ENCODE data around the gene QRFP. TPM values are rescaled to one million over a fixed set of nuclear protein-coding genes. Genes with fewer than 3 reads are reported as not detected.

Gene QRFP
- total RNA-seq, 4 donors from 2014 or later = not detected

DNA sequence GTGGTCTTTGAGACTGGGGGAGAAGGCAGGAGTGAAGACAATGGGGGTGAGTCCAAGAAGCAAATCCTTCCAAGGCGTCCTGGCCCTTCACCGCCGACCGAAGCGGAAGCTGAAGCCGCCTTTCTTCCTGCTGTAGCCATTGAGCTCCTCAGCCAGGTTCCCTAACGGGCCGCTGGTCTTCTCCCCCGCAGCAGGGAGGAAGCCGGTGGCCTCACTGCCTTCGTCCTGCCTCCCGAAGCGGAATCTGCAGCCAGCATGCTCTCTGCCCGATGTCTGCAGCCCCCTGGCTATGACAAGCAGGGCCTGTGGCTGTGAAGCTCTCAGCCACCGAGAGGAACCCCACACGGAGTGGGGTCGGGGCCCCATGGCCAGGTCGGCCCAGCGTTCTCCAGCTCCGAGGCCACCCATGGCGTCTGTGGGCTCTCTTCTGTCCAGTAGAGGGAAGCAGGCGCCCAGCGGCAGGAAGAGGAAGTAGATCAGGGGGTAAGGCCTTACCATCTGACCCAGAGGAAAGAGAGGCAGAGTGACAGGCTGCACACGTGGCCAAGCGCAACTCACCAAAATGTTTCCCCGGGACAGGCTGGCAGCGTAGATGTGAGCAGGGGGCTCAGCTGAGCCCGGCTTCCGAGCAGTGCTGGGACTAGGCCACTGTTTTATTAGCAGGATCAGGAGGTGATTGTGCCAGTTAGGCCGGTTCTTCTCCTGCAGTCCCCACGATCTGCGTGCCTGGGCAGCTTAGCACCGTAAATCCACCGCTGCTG is 3.1 kb downstream of the QRFP start:
- no peaks in the 10 kb centered on the region for H3K9me3 ChIP-seq
- peaks cover 25% of the 10 kb centered on the region for H3K27me3 ChIP-seq
- peaks cover 45% of the 10 kb centered on the region for H3K36me3 ChIP-seq
- peaks cover 27% of the 10 kb centered on the region for H3K4me1 ChIP-seq
- WGBS = 70% methylated on average over 34 of the region's 34 CpGs
- no peak overlapping the region for H3K27ac ChIP-seq
- TF ChIP-seq POLR2A (IDR thresholded peaks at IDR 0.05) (no peak), POLR2AphosphoS5 (IDR thresholded peaks at IDR 0.05) (no peak)
- TF ChIP-seq, protein P1, sequence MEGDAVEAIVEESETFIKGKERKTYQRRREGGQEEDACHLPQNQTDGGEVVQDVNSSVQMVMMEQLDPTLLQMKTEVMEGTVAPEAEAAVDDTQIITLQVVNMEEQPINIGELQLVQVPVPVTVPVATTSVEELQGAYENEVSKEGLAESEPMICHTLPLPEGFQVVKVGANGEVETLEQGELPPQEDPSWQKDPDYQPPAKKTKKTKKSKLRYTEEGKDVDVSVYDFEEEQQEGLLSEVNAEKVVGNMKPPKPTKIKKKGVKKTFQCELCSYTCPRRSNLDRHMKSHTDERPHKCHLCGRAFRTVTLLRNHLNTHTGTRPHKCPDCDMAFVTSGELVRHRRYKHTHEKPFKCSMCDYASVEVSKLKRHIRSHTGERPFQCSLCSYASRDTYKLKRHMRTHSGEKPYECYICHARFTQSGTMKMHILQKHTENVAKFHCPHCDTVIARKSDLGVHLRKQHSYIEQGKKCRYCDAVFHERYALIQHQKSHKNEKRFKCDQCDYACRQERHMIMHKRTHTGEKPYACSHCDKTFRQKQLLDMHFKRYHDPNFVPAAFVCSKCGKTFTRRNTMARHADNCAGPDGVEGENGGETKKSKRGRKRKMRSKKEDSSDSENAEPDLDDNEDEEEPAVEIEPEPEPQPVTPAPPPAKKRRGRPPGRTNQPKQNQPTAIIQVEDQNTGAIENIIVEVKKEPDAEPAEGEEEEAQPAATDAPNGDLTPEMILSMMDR (IDR thresholded peaks at IDR 0.05) = peak in 1 of 2 donors; percentile 28
- DNase-seq (ENCODE audit: low spot score in 2 of 2) = no peak
- no peak overlapping the region for H3K4me3 ChIP-seq

DNA sequence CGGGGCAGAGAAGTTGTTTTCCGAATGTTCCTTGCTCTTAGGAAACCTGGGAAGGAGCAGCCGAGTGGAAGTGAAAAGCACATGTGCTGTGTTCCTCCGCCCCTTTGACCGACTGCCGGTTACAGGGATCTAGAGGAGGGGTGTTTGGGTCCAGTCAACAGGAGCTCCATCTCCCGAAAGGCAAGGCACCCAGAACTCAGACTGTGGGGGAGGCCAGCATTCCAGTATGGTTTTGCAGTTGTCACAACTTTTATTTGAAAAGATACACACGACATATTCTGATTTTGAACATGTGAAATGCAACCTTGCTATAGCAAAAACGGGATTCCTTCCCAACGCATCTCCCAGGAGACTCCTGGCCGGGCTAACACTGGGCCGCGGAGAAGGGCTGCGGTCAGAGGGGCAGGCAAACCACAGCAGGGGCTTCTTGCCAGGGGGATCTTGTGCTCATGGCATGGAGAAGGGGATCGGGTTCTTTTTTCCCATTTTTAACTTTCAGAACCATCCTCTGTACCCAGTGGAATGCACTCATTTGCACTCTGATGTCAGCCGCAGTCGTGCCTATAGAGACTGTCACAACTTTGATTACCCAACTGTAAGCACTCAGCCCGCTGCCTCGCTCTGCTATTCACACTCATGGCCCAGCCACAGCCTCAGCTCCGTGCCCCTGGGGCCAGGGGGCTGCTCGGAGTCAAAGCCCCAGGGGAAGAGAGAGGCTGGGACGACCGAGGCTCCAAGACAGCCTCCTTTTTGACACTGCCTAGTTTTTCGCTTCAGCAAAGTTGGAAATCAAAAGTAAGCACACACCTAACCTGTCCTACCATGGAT is 3.9 kb downstream of the QRFP start:
- WGBS = 79% methylated on average over 24 of the region's 24 CpGs
- TF ChIP-seq POLR2AphosphoS5 (IDR thresholded peaks at IDR 0.05) (no peak), POLR2A (IDR thresholded peaks at IDR 0.05) (no peak), EP300 (IDR thresholded peaks at IDR 0.05) (no peak)
- TF ChIP-seq, protein P1 (IDR thresholded peaks at IDR 0.05) = no peak
- DNase-seq (ENCODE audit: low spot score in 2 of 2) = no peak
- Histone ChIP-seq H3K4me1 (peaks cover 27% of the 10 kb centered on the region), H3K36me3 (peaks cover 53% of the 10 kb centered on the region), H3K27me3 (peaks cover 17% of the 10 kb centered on the region), H3K9me3 (no peaks in the 10 kb centered on the region), H3K27ac (no peak overlapping the region), H3K4me3 (no peak overlapping the region)

DNA sequence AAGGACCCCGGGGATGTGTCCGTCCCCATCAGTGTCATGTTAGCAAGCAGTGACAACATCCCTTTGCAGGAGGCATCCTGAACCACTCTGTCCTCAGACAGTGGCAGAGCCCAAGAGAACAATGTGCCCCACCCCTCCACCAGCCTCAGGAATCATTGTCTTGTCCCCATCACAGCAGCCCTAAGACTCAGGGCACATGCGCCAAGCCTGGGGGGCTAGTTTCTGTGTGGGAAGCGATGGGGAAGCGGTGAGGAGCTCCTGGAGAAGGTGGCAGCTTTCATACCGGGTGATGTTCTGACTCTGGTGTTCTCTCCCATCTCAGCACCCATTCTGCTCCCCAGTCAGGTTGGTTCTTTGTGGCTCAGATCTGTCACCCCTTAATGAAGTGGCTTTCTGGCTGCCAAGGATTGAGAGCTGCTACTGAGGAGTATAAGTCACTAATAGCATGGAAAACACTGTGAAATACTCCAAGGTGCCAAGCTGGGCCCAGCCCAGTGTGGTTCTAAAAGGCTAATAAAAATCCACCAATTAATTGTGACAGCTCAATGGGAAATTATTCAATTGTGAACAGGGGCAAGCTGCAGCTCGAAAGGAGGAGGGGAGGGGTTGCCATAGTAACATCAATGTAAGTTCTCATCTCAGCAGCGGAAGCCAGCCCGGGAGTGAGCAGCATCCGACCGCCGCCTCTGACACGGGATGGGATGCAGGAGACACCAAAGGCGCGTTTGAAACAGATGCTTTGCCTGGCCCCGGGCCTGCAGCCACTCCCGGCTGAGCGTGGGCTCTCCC is 4.7 kb downstream of the QRFP start:
- DNase-seq (ENCODE audit: low spot score in 2 of 2) = no peak
- Histone ChIP-seq H3K27me3 (peaks cover 9% of the 10 kb centered on the region), H3K9me3 (no peaks in the 10 kb centered on the region), H3K36me3 (peaks cover 62% of the 10 kb centered on the region), H3K27ac (no peak overlapping the region), H3K4me3 (no peak overlapping the region), H3K4me1 (peaks cover 27% of the 10 kb centered on the region)
- WGBS = 57% methylated on average over 15 of the region's 18 CpGs
- TF ChIP-seq EP300 (IDR thresholded peaks at IDR 0.05) (no peak), POLR2AphosphoS5 (IDR thresholded peaks at IDR 0.05) (no peak), POLR2A (IDR thresholded peaks at IDR 0.05) (no peak)
- TF ChIP-seq, protein P1 (IDR thresholded peaks at IDR 0.05) = no peak

DNA sequence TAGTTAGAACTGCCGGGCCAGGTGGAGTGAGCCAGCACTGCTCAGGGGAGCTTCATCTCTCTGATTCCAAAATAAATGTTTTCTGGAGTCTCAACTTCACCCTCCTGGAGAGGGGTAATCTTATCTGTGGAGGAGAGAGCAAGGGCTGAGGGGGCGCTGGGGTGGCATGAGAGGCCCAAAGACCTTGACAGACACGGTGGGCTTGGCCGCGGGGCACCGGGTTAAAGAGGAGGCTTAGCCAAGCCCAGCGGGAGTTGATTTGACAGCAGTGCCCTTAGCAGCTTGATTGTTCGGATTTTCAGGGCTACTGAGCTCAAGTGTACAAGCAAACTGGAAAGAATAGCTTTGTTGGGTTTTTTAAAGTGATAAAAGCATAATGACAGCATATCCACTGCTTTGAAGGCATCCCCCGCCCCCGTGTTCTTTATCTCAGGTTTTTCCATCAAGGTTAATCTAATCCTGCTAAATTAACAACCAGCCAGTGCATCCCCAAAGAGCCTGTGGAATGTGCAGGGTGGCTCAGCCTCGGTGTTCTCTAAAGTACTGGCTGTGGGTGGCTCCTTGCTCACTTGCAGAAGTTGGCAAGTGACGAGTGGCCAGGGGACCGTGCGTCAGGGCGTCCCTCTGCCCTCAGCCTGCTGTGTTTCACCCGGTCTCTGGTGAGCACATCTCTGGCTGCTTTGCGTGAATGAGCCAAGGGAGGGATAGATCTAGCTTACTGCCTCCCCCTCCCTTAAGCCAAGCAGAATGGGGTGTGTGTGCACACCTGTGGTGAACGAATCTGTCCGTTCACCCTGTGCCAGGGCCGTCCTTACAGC is 5.5 kb downstream of the QRFP start:
- 86% methylated on average over 16 of the region's 20 CpGs for WGBS
- H3K27me3 ChIP-seq = peaks cover under 1% of the 10 kb centered on the region
- peaks cover 70% of the 10 kb centered on the region for H3K36me3 ChIP-seq

More for the DNA sequence above, 5.5 kb downstream of the QRFP start:
- TF ChIP-seq, protein P1 (IDR thresholded peaks at IDR 0.05) = no peak
- no peak for TF ChIP-seq POLR2A (IDR thresholded peaks at IDR 0.05)
- TF ChIP-seq EP300 (IDR thresholded peaks at IDR 0.05) = no peak
- no peak for TF ChIP-seq POLR2AphosphoS5 (IDR thresholded peaks at IDR 0.05)
- no peak for DNase-seq (ENCODE audit: low spot score in 2 of 2)
- H3K9me3 ChIP-seq = no peaks in the 10 kb centered on the region
- H3K27ac ChIP-seq = no peak overlapping the region
- H3K4me1 ChIP-seq = peaks cover 27% of the 10 kb centered on the region
- H3K4me3 ChIP-seq = no peak overlapping the region

Measured in suprapubic skin (tissue), 4 donors.